ENCODE data around the gene DGKI. TPM values are rescaled to one million over a fixed set of nuclear protein-coding genes. Genes with fewer than 3 reads are reported as not detected.

The DGKI gene
- total RNA-seq, 2 donors from 2014 or later, result 0.04 to 0.64 TPM

GRCh38 chr7:137873524-137873923, 26.8 kb upstream of the DGKI start:
- TF ChIP-seq CTCF (conservative IDR thresholded peaks at IDR 0.05), result no peak
- Histone ChIP-seq H3K27ac (ENCODE audit: low read depth, low read length) (no peak overlapping the region), H3K36me3 (ENCODE audit: control insufficient read depth, insufficient read depth, low read length) (peaks cover 69% of the 10 kb centered on the region), H3K9me3 (ENCODE audit: control insufficient read depth, low read length) (peaks cover 6% of the 10 kb centered on the region), H3K27me3 (ENCODE audit: control insufficient read depth, insufficient read depth, low read length, poor library complexity, severe bottlenecking) (no peaks in the 10 kb centered on the region), H3K9ac (ENCODE audit: extremely low read depth, low read length, poor library complexity, severe bottlenecking) (no peak overlapping the region), H3K4me3 (ENCODE audit: low read length) (no peak overlapping the region), H3K4me1 (ENCODE audit: control insufficient read depth, insufficient read depth, low read length) (no peaks in the 10 kb centered on the region)
- peaks cover 15% of the 10 kb centered on the region for H3K4me1 Mint-ChIP-seq
- no peak overlapping the region for H3K27ac Mint-ChIP-seq
- 94 to 100% methylated on average over 2 to 3 of the region's 3 CpGs for WGBS, 2 experiments (ENCODE audit: insufficient coverage in 1 of 2, insufficient read length in 1 of 2)
- peaks cover 73% of the 10 kb centered on the region for H3K36me3 Mint-ChIP-seq (ENCODE audit: low read depth)
- no peak for DNase-seq
- no peaks in the 10 kb centered on the region for H3K9me3 Mint-ChIP-seq
- H3K4me3 Mint-ChIP-seq, result no peak overlapping the region
- no peaks in the 10 kb centered on the region for H3K27me3 Mint-ChIP-seq (ENCODE audit: insufficient read depth)

GRCh38 chr7:137871170-137871915, 24.6 kb upstream of the DGKI start:
- Mint-ChIP-seq H3K36me3 (ENCODE audit: low read depth) (peaks cover 74% of the 10 kb centered on the region), H3K4me1 (no peaks in the 10 kb centered on the region), H3K9me3 (peaks cover under 1% of the 10 kb centered on the region), H3K4me3 (no peak overlapping the region), H3K27ac (no peak overlapping the region), H3K27me3 (ENCODE audit: insufficient read depth) (no peaks in the 10 kb centered on the region)
- H3K9ac ChIP-seq (ENCODE audit: extremely low read depth, low read length, poor library complexity, severe bottlenecking), result no peak overlapping the region
- 93 to 95% methylated on average over 5 to 7 of the region's 7 CpGs for WGBS, 2 experiments (ENCODE audit: insufficient coverage in 1 of 2, insufficient read length in 1 of 2)
- no peak overlapping the region for H3K4me3 ChIP-seq (ENCODE audit: low read length)
- TF ChIP-seq CTCF (conservative IDR thresholded peaks at IDR 0.05), result no peak
- peaks cover 18% of the 10 kb centered on the region for H3K9me3 ChIP-seq (ENCODE audit: control insufficient read depth, low read length)
- H3K4me1 ChIP-seq (ENCODE audit: control insufficient read depth, insufficient read depth, low read length), result no peaks in the 10 kb centered on the region
- no peak overlapping the region for H3K27ac ChIP-seq (ENCODE audit: low read depth, low read length)
- DNase-seq, result no peak
- peaks cover 72% of the 10 kb centered on the region for H3K36me3 ChIP-seq (ENCODE audit: control insufficient read depth, insufficient read depth, low read length)
- no peaks in the 10 kb centered on the region for H3K27me3 ChIP-seq (ENCODE audit: control insufficient read depth, insufficient read depth, low read length, poor library complexity, severe bottlenecking)

GRCh38 chr7:137870684-137871083, 23.9 kb upstream of the DGKI start:
- no peak for DNase-seq
- H3K9ac ChIP-seq (ENCODE audit: extremely low read depth, low read length, poor library complexity, severe bottlenecking), result no peak overlapping the region
- no peak for TF ChIP-seq CTCF (conservative IDR thresholded peaks at IDR 0.05)
- no peaks in the 10 kb centered on the region for H3K27me3 ChIP-seq (ENCODE audit: control insufficient read depth, insufficient read depth, low read length, poor library complexity, severe bottlenecking)
- Mint-ChIP-seq H3K9me3 (peaks cover 6% of the 10 kb centered on the region), H3K36me3 (ENCODE audit: low read depth) (peaks cover 75% of the 10 kb centered on the region), H3K4me1 (no peaks in the 10 kb centered on the region), H3K4me3 (no peak overlapping the region), H3K27me3 (ENCODE audit: insufficient read depth) (no peaks in the 10 kb centered on the region), H3K27ac (no peak overlapping the region)
- H3K4me1 ChIP-seq (ENCODE audit: control insufficient read depth, insufficient read depth, low read length), result no peaks in the 10 kb centered on the region
- H3K27ac ChIP-seq (ENCODE audit: low read depth, low read length), result no peak overlapping the region
- H3K4me3 ChIP-seq (ENCODE audit: low read length), result no peak overlapping the region
- H3K9me3 ChIP-seq (ENCODE audit: control insufficient read depth, low read length), result peaks cover 25% of the 10 kb centered on the region
- H3K36me3 ChIP-seq (ENCODE audit: control insufficient read depth, insufficient read depth, low read length), result peaks cover 72% of the 10 kb centered on the region
